ENCODE data around the gene HPS4.
"Not testable (repeated sequence)": the region's sequence is repeated elsewhere in the genome, so short reads cannot be mapped to it uniquely, and the experiment has no call there.

HPS4 gene

DNA sequence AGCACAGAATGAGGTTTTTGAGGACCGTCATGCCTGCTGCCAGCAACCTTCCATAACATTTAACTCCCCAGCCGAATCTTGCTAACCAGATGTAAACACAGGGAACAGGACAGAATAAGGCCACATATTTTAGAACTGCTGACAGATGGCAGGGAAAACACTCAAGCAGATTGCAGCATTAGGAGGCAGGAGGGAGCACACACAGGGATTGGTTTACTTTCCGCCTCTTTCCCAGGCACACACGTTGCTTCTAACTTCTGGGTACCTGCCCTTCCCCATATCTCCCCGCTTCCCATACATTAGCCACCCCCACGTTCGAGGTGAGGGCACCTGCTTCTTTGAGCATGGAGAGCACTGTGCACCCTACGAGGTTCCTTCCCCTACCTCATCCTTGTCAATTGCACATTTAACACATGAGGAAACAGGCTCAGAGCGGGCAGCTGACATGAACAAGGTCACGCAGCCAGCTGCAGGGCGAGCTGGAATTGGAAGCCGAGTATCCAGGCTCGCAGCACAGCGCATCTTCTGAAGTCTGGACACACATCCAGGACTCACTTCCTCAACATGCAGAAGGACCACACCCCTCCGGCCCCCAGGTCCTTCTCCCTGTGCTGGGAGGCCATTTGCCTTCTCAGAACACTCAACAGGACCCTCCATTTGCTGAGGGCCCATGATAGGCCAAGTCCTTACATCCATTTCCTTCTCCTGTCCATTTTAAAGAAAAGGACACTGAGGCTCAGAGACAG is 35.8 kb downstream of the HPS4 start:
- no peak overlapping the region for H3K27ac Mint-ChIP-seq
- H3K9me3 Mint-ChIP-seq = no peaks in the 10 kb centered on the region

DNA sequence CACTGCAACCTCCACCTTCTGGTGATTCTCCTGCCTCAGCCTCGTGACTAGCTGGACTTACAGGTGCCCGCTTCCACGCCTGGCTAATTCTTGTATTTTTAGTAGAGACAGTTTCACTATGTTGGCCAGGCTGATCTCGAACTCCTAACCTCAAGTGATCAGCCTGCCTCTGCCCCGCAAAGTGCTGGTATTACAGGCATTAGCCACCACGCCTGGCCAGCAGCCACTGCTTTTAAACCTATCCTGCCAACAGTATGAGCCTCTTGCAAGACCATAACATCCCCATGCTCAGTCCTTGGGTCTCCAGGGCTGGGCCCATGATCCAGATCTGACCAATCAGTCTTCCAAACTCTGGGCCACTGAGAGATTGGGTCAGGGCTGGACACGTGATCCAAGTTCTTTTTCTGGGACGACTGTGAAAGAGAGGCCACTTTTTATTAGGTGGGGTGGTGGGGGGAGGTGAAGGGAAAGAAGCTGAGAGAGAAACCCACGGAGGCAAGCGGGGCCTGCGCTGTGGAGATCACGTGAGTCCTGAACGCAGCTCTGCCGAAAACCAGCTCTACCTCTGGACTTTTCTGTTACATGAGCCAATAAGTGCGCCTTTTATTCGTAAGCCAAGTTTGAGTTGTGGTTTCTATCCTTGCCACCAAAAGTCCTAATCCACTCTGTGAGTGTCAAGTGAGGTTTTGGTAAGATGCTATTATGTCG is 36.6 kb downstream of the HPS4 start:
- H3K27me3 Mint-ChIP-seq = no peaks in the 10 kb centered on the region
- no peak for ATAC-seq
- DNase-seq = no peak
- no peaks in the 10 kb centered on the region for H3K9me3 Mint-ChIP-seq
- H3K27ac Mint-ChIP-seq = no peak overlapping the region
- peaks cover 6% of the 10 kb centered on the region for H3K36me3 Mint-ChIP-seq (ENCODE audit: low read depth)
- H3K4me3 Mint-ChIP-seq = no peak overlapping the region
- no peaks in the 10 kb centered on the region for H3K4me1 Mint-ChIP-seq

More for the DNA sequence above, 35.8 kb downstream of the HPS4 start:
- Mint-ChIP-seq H3K36me3 (ENCODE audit: low read depth) (peaks cover 10% of the 10 kb centered on the region), H3K27me3 (no peaks in the 10 kb centered on the region), H3K4me3 (no peak overlapping the region), H3K4me1 (no peaks in the 10 kb centered on the region)
- ATAC-seq (no peak), DNase-seq (no peak)

DNA sequence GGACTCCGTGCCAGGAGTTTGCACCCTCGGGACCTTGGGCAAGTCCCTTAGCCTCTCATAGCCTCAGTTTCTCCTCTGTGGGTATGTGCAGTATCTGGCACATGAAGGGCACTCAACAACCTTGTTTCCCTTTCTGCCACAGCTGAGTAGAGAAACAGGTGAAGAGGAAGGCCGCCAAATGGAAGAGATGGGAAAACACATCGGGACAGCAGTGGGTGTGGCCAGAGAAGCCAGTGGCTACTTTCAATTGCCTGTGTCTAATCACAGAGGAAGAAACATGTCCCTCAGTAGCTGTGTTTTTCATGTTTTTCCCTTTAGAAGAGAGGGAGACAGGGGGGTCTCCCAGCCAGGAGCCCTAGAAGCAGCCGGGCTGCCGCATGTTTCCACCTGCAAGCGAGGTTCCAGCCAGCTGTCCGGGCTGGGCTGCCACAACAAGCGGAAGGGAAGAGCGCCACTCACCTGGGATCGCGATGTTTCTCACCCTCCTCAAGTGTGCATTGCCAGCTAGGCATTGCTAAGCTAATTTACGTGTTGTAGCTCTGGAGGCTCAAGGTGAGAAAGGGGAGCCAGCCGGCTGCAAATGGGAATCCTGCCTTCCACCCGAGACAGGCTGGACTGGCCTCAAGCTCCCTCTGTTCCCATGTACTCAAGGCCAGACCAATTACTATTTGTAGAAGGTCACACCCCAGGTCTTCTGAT is 37.9 kb downstream of the HPS4 start:
- Mint-ChIP-seq H3K27me3 (no peaks in the 10 kb centered on the region), H3K4me1 (no peaks in the 10 kb centered on the region), H3K4me3 (no peak overlapping the region), H3K9me3 (no peaks in the 10 kb centered on the region), H3K27ac (no peak overlapping the region), H3K36me3 (ENCODE audit: low read depth) (peaks cover 3% of the 10 kb centered on the region)
- ATAC-seq (no peak), DNase-seq (no peak)

DNA sequence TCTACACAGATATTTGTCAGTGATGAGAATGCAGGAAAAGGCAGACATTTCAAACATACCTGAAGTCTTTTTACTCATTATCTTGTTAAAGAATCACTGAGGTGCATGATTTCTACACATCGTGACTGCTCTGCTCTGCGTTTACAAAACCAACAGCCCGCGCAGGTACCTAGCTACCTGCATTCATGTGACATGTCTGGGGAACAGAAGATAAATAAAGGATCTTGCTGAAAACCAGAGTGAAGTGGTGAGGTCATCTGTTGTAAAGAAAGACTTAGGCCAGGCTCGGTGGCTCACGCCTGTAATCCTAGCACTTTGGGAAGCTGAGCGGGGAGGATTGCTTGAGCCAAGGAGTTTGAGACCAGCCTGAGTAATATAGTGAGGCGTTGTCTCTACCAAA is 38.8 kb downstream of the HPS4 start:
- DNase-seq = no peak
- no peaks in the 10 kb centered on the region for H3K36me3 Mint-ChIP-seq (ENCODE audit: low read depth)

DNA sequence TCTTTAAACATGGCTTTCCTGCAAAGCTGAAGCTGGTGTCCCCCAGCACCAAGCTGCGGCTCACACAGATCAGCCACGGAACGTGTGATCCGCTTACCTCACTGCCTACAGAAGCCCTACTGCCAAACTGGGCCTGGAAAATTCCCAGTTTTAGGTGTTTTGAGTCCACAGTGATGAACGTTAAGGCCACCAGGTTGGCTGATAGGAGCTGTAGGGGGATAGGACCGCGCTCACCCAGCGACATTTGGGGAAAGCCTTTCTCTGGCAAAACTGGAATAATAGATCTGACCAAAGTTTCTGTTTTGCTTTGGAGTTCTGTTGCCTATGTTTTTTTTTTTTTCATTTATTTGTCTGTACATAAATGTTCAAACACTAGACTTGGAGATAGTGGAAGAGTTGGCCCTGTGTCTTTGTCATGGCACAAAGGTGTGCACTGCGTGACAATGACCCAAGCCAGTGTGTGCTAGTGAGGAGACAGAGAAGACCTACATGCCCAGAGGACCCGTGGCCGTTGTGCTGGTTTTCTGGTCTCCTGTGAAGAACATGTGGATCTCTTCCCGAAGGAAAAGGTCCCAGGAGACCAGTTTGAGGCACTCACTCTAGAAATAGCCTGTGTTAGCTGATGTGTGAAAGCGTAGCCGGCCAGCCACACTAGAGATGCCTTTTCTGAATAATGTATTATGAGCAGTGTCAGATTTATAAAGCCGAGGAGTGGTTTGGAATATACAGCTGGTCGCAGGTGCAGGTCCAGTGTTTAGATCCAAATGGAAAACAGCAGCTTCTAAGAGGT is 39.5 kb downstream of the HPS4 start:
- no peak overlapping the region for H3K27ac Mint-ChIP-seq
- DNase-seq (no peak), ATAC-seq (no peak)
- H3K36me3 Mint-ChIP-seq (ENCODE audit: low read depth) = no peaks in the 10 kb centered on the region
- no peaks in the 10 kb centered on the region for H3K9me3 Mint-ChIP-seq
- H3K4me1 Mint-ChIP-seq = no peaks in the 10 kb centered on the region
- H3K27me3 Mint-ChIP-seq = no peaks in the 10 kb centered on the region
- no peak overlapping the region for H3K4me3 Mint-ChIP-seq

More for the DNA sequence above, 38.8 kb downstream of the HPS4 start:
- Mint-ChIP-seq H3K27ac (no peak overlapping the region), H3K4me1 (no peaks in the 10 kb centered on the region), H3K4me3 (no peak overlapping the region), H3K9me3 (no peaks in the 10 kb centered on the region), H3K27me3 (no peaks in the 10 kb centered on the region)
- ATAC-seq = no peak

DNA sequence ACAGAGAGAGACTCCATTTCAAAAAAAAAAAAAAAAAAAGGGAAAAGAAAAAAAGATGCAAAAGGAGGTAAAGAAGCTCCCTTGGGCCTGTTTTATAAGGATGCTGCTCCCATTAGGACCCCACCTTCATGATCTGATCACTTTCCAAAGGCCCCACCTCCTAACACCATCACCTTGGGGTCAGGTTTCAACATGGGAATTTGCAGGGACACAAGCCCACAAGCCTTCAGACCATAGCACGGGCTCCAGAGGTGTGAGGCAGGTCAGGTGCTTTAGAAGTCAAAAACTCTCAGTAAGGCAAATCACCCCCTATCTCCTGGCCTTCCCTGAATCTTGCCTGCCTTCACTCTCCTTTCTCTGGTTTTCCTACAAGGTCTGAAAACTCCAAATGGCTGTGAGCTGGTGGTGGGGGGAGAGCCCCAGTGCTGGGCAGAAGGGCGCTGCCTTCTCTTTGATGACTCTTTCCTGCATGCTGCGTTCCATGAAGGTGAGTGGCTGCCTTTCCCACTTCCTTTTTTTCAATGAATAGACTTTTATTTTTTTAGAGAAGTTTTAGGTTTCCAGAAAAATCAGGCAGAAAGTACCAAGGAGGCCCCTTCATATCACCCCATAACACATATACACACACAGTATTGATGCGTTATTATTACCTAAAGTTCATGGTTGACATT is 41.4 kb downstream of the HPS4 start:
- ATAC-seq (no peak), DNase-seq (no peak)
- H3K36me3 Mint-ChIP-seq (ENCODE audit: low read depth) = no peaks in the 10 kb centered on the region
- no peak overlapping the region for H3K4me3 Mint-ChIP-seq
- no peaks in the 10 kb centered on the region for H3K27me3 Mint-ChIP-seq
- no peaks in the 10 kb centered on the region for H3K4me1 Mint-ChIP-seq
- H3K27ac Mint-ChIP-seq = no peak overlapping the region
- no peaks in the 10 kb centered on the region for H3K9me3 Mint-ChIP-seq

DNA sequence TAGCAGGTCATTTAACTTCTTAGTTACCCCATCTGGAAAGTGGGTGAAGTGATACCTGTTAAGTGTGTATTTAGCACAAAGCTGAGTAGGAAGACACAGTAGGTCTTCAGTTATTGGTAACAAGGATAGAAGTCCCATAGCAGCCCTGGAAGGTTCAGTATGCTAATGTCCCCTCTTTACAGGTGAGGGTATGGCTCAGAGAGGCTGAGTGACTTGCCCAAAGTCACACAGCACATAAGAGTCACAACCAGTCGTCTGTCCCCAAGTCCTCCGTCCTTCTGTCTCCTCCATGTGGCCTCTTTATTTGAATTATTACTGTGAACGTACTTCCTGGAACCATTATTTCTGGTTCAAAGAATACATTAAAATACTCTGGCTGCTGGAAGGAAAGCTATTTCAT is 44.0 kb downstream of the HPS4 start:
- Mint-ChIP-seq H3K27ac (no peak overlapping the region), H3K36me3 (ENCODE audit: low read depth) (peaks cover 8% of the 10 kb centered on the region), H3K27me3 (no peaks in the 10 kb centered on the region), H3K4me1 (peaks cover 15% of the 10 kb centered on the region), H3K9me3 (no peaks in the 10 kb centered on the region), H3K4me3 (no peak overlapping the region)
- no peak for DNase-seq
- ATAC-seq = no peak

DNA sequence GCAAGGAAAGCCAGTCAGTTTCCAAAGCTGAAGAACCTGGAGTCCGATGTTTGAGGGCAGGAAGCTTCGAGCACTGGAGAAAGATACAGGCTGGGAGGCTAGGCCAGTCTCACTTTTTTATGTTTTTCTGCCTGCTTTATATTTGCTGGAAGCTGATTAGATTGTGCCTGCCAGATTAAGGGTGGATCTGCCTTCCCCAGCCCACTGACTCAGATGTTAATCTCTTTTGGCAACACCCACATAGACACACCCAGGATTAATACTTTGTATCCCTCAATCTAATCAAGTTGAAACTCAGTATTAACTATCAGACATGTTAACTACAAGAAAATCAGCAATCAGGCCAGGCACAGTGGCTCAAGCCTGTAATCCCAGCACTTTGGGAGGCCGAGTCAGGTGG is 44.8 kb downstream of the HPS4 start:
- peaks cover 12% of the 10 kb centered on the region for H3K36me3 Mint-ChIP-seq (ENCODE audit: low read depth)
- not testable (repeated sequence) for H3K9me3 Mint-ChIP-seq

DNA sequence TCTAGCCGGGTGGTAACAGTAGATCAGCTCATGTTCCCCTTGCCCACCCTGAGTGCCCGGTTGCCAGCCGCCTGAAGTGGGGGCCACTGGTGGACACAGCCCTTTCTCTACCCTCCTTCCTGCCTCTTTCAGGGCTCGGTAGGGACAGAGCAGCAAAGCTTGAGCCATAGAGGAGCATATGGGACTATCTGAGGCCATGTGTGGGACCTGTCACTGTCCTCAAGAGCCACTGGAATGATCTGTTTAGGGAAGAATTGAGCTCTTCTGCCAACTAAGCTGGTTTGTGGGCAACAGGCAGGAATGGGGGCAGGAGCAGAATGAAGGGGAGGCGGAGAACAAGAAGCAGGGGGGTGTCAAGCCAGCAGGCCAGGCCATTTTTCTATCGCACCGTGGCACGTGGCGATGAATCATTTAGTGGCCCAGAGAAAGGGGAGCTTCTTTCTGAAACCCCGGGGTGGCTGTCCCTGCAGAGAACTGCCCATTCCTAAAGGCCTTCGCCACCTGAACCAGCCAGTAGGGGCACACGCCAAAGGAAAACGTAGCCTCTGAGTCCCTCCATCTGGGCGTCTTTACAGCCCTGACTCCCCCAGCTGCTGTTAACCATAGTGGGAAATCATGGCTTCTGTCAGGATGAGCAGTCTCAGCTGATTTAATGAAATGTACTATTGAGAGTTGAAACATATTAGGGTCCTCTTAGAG is 45.7 kb downstream of the HPS4 start:
- no peak for DNase-seq
- Mint-ChIP-seq H3K9me3 (no peaks in the 10 kb centered on the region), H3K27ac (no peak overlapping the region), H3K4me1 (peaks cover 21% of the 10 kb centered on the region), H3K4me3 (no peak overlapping the region), H3K27me3 (no peaks in the 10 kb centered on the region), H3K36me3 (ENCODE audit: low read depth) (peaks cover 12% of the 10 kb centered on the region)
- ATAC-seq = no peak

More for the DNA sequence above, 44.8 kb downstream of the HPS4 start:
- not testable (repeated sequence) for H3K27ac Mint-ChIP-seq, ATAC-seq, H3K27me3 Mint-ChIP-seq, DNase-seq, H3K4me3 Mint-ChIP-seq
- peaks cover 16% of the 10 kb centered on the region for H3K4me1 Mint-ChIP-seq

DNA sequence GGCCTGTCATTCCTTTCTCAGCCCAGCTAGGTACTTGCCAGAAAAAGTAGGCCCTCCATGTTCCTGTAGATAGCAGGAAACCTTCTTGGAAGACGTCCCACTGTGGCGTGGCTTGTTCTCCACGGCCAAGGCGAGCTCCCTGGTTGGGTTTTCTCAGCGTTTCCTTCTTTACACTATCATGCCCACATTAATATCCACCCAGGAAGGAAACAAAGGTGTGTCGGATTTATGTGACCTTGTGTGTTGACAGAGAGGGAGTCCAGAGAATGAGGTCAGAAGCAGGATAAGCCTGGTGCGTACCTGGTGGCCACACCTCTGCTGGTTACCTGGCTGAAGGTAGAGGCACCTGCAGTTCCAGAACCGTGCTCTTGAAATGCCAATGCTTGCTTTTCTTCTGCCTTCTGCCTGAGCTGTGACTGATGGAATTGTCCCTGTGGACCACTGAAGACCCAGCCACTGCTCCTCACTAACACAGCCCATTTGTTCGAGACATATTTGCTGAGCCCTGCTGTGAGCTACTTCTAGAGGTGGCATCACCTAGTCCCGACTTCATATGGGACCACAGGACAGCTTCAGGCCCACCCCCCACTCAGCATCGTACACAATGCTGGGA is 46.6 kb downstream of the HPS4 start:
- H3K27ac Mint-ChIP-seq = no peak overlapping the region
- peaks cover 12% of the 10 kb centered on the region for H3K36me3 Mint-ChIP-seq (ENCODE audit: low read depth)
- H3K4me3 Mint-ChIP-seq = no peak overlapping the region
- no peaks in the 10 kb centered on the region for H3K9me3 Mint-ChIP-seq
- H3K4me1 Mint-ChIP-seq = peaks cover 29% of the 10 kb centered on the region
- DNase-seq = no peak
- H3K27me3 Mint-ChIP-seq = no peaks in the 10 kb centered on the region
- ATAC-seq = no peak

DNA sequence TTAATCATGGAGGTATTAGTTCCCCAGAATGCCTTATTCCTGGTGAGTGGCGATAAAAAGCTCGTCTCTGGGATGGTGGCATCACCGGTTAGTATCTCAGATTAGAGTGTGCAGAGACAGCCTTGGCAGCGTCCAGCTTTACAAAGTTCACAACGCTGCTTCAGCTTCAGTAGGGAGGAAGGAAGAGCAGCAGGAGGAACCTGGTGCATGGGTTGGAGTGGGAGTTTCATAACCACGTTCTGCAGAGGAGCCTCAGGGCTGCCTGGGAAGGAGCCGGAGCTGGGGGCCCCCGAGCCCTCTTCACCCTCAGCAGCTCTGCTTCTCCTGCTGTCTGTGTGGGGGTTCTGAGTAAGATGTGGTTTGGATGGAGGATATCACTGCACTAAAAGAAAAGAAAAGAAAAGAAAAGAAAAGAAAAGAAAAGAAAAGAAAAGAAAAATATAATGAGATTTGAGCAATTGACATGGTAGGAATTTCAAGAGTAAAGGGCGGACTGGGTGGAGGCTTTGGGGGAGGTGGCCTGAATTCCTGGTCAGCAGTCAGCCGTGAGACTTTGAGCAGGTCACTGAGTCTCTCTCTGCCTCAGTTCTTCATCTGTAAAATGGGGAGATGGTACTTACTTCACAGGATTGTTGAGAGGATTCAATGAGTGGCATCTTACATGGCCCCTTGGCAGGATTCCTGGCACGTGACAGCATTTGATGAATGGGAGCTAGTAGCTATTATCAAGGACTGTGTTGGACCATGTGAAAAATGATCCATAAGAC is 48.1 kb downstream of the HPS4 start:
- ATAC-seq (no peak), DNase-seq (no peak)
- Mint-ChIP-seq H3K9me3 (no peaks in the 10 kb centered on the region), H3K27ac (no peak overlapping the region), H3K36me3 (ENCODE audit: low read depth) (peaks cover 12% of the 10 kb centered on the region), H3K4me3 (no peak overlapping the region), H3K4me1 (peaks cover 44% of the 10 kb centered on the region), H3K27me3 (no peaks in the 10 kb centered on the region)

DNA sequence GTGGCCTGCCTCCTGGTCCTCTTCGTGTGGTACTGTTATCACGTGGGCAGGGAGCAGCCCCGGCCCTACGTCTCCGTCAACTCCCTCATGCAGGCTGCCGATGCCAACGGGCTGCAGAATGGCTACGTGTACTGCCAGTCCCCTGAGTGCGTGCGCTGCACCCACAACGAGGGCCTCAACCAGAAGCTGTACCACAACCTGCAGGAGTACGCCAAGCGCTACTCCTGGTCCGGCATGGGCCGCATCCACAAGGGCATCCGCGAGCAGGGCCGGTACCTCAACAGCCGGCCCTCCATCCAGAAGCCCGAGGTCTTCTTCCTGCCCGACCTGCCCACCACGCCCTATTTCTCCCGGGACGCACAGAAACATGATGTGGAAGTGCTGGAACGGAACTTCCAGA is 49.8 kb downstream of the HPS4 start:
- Mint-ChIP-seq H3K36me3 (ENCODE audit: low read depth) (peaks cover 12% of the 10 kb centered on the region), H3K9me3 (no peaks in the 10 kb centered on the region), H3K27ac (no peak overlapping the region), H3K4me1 (peaks cover 55% of the 10 kb centered on the region), H3K4me3 (no peak overlapping the region), H3K27me3 (no peaks in the 10 kb centered on the region)
- ATAC-seq (no peak), DNase-seq (no peak)

Data from activated naive CD8-positive, alpha-beta T cell treated with anti-CD3 and anti-CD28 coated beads, Interleukin-2, amount 50 U/mL, for 24 hours (primary cell).